Vagina (tissue), 2 donors: ENCODE results near the gene PALLD.

ENCODE experiments used
- CTCF ChIP-seq, 3 experiments: fragments of 450-650 bp in 2 of 3; fragments of 200-600 bp in 1 of 3; sonication (generic) in 1 of 3; IDR thresholded peaks; one replicate each; pipeline ENCODE4 v1.5.1; 2017 to 2019; ENCODE audit warnings: antibody characterized with exemption in 3 of 3, mild to moderate bottlenecking in 2 of 3, moderate library complexity in 2 of 3
- POLR2A ChIP-seq, 2 donors: fragments of 450-650 bp; IDR thresholded peaks; one replicate each; pipeline ENCODE4 v1.6.1; 2017; ENCODE audit warnings: antibody characterized with exemption in 2 of 2, mild to moderate bottlenecking in 2 of 2, moderate library complexity in 2 of 2
- POLR2AphosphoS5 ChIP-seq, 2 donors: sonication (generic); formaldehyde crosslinking; IDR thresholded peaks; one replicate each; pipeline ENCODE4 v1.9.0; 2017; ENCODE audit warnings: antibody characterized with exemption in 2 of 2, mild to moderate bottlenecking in 2 of 2, low read depth in 1 of 2; ENCODE audit not compliant: insufficient read depth in 1 of 2

DNA sequence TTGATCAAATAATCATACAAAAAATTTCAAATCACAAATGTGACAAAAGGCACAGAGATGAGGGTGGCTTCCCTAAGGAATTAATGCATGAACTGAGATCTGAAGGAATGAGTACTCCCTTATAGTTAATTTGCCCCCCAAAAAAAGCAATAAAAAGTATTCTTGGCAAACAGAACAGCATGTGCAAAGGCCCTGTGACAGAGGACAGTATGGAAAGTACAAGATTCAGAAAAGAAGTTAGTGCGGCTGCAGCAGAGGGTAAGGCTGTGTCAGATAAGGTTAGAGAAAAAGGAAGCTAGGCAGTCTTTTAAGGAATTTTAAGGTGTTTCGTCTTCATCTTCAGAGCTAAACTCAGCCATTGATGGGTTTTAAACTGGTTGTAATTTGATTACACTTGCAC is 23.9 kb upstream of the PALLD start:
- TF ChIP-seq POLR2AphosphoS5 (IDR thresholded peaks at IDR 0.05; ENCODE audit: insufficient read depth in 1 of 2, low read depth in 1 of 2) (no peak), CTCF (IDR thresholded peaks at IDR 0.05) (no peak), POLR2A (IDR thresholded peaks at IDR 0.05) (no peak)
